ENCODE measurements around the gene FCRLA.
"Not testable (repeated sequence)": the region's sequence is repeated elsewhere in the genome, so short reads cannot be mapped to it uniquely, and the experiment has no call there.

DNA sequence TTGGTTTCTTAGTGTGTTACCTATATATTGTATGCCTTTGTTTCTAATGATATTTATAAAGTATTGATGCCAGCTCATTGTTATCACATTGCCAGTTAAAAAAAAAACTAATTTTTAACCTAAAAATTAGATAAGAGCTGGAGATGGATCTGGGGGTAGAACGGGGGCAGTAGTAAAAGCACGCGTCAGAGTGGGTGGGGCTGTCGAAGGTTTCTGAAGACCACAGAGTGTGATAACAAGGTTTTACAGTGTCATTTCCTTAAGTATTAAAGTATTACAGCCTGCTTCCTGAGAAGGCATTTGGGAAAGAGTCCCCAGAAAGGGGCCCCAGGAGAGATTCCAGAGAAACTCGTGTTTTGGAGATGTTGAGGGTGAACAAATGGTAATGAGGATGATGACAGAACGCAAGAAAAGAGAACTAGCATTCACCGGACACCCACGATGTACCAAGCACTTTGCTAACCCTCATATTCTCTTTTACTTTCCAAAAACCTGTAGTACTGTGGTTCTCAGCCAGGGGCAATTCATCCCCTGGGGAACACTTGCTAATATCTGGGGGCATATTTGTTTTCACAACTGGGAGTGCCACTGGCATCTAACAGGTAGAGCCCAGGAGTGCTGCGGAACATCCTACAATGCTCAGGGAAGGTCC is 45.2 kb upstream of the FCRLA start:
- TF ChIP-seq, protein P1, sequence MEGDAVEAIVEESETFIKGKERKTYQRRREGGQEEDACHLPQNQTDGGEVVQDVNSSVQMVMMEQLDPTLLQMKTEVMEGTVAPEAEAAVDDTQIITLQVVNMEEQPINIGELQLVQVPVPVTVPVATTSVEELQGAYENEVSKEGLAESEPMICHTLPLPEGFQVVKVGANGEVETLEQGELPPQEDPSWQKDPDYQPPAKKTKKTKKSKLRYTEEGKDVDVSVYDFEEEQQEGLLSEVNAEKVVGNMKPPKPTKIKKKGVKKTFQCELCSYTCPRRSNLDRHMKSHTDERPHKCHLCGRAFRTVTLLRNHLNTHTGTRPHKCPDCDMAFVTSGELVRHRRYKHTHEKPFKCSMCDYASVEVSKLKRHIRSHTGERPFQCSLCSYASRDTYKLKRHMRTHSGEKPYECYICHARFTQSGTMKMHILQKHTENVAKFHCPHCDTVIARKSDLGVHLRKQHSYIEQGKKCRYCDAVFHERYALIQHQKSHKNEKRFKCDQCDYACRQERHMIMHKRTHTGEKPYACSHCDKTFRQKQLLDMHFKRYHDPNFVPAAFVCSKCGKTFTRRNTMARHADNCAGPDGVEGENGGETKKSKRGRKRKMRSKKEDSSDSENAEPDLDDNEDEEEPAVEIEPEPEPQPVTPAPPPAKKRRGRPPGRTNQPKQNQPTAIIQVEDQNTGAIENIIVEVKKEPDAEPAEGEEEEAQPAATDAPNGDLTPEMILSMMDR (conservative IDR thresholded peaks at IDR 0.05 in 1 of 2, IDR thresholded peaks at IDR 0.05 in 1 of 2; ENCODE audit: extremely low read depth in 1 of 2, insufficient read depth in 1 of 2, low read depth in 1 of 2, low read length in 2 of 2), result not testable (repeated sequence)
- TF ChIP-seq EZH2 (IDR thresholded peaks at IDR 0.05; ENCODE audit: borderline replicate concordance, low read length), result not testable (repeated sequence)
